Fibroblast of lung (primary cell): ENCODE measurements around the gene PLOD2.

Experiments used
- CTCF ChIP-seq, 2 donors: IDR thresholded peaks in 1 of 2; conservative IDR thresholded peaks in 1 of 2; 1 replicate in 1 of 2; 2 replicates in 1 of 2; pipeline ENCODE4 v1.5.1; 2011 to 2012; ENCODE audit warnings: low read length in 2 of 2, control low read depth in 1 of 2, inconsistent platforms in 1 of 2, low read depth in 1 of 2, mild to moderate bottlenecking in 1 of 2
- EZH2 ChIP-seq: IDR thresholded peaks from 2 replicates; pipeline ENCODE4 v1.5.1; 2012; ENCODE audit warnings: low read length, control low read depth, mild to moderate bottlenecking; ENCODE audit errors: missing control alignments

- TF ChIP-seq CTCF (conservative IDR thresholded peaks at IDR 0.05 in 1 of 2, IDR thresholded peaks at IDR 0.05 in 1 of 2; ENCODE audit: low read depth in 1 of 2, low read length in 2 of 2) (no peak), EZH2 (no peak)
These were observed 26.5 kb downstream of the PLOD2 start for GRCh38 chr3:146134348-146135117.
